ENCODE results near the gene CYTH2. TPM values are rescaled to one million over a fixed set of nuclear protein-coding genes. Genes with fewer than 3 reads are reported as not detected.

Gene CYTH2
- total RNA-seq, 4 donors from 2014 or later, result 91.6 to 232 (median 139) TPM

DNA sequence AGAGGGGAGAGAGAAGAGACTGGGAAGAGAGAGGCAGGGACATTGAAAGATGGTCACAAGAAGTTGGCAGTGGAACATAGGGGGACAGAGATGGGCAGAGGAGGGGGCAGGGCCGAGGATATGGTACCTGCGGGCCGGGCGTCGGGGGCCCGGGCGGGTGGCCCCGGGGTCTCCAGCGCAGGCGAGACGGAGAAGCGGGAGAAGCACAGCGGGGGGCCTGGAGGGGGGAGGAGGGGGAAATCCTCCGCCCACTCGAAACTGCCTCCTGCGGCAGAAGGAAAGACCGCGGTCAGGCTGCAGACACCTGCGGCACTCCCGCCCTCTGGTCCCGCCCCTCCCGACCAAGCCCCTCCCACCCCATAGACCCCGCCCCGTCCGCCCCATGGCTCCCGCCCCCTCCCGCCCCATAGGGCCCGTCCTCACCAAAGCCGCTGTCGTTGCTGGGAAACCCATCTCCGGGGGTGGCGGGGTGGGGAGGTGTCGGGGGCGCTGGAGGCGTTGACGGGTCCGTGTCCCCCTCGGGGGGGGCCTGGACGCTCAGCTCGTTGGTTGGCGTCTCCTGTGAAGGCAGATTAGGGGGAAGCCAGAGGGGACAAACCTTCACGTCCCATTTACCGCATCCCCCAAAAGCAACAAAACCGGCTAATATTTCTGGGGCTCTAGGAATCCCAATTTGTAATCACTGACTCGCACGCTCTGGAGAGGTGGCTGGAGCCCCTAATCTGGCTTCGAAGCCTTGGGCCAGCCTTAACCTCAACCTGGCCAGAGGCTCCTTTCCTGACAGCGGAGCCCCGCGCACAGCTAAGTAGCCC, 22.0 kb downstream of the CYTH2 start:
- peak overlapping the region in 2 of 3 donors; percentile 23 to 24 for H3K27ac ChIP-seq
- H3K4me1 ChIP-seq, result peaks cover 23 to 47% of the 10 kb centered on the region in 2 donors
- H3K27me3 ChIP-seq, result no peaks in the 10 kb centered on the region
- 7 to 16% methylated on average over 13 to 33 of the region's 50 CpGs for WGBS, 2 donors
- no peaks in the 10 kb centered on the region for H3K36me3 ChIP-seq
- no peak overlapping the region for H3K4me3 ChIP-seq (replicated peaks in 1 of 3)
- intact Hi-C loops (cut with DNase I), result no loop called here
- DNase-seq, result peak; percentile 51 to 57
- no peak for TF ChIP-seq POLR2A (IDR thresholded peaks at IDR 0.05)
- TF ChIP-seq, protein P1, sequence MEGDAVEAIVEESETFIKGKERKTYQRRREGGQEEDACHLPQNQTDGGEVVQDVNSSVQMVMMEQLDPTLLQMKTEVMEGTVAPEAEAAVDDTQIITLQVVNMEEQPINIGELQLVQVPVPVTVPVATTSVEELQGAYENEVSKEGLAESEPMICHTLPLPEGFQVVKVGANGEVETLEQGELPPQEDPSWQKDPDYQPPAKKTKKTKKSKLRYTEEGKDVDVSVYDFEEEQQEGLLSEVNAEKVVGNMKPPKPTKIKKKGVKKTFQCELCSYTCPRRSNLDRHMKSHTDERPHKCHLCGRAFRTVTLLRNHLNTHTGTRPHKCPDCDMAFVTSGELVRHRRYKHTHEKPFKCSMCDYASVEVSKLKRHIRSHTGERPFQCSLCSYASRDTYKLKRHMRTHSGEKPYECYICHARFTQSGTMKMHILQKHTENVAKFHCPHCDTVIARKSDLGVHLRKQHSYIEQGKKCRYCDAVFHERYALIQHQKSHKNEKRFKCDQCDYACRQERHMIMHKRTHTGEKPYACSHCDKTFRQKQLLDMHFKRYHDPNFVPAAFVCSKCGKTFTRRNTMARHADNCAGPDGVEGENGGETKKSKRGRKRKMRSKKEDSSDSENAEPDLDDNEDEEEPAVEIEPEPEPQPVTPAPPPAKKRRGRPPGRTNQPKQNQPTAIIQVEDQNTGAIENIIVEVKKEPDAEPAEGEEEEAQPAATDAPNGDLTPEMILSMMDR (IDR thresholded peaks at IDR 0.05), result no peak
- H3K9me3 ChIP-seq, result no peaks in the 10 kb centered on the region

DNA sequence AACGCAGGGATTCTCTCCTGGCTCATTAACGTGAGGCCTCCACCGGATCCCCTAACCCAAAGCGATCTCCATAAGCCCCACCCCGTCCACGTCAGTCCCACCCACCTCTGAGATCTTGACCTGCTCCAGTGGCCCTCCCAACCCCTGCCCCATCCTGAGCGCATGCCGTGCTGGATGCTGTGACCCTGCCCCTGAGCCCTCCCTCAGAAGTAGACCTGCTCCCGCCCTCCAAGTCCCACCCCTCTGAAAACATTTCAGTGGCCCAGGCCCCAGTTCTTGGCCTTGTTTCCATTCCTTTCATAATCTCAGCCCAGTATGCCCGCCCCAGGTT, 22.6 kb downstream of the CYTH2 start:
- Histone ChIP-seq H3K36me3 (no peaks in the 10 kb centered on the region), H3K4me3 (replicated peaks in 1 of 3) (no peak overlapping the region), H3K4me1 (peaks cover 23 to 47% of the 10 kb centered on the region in 2 donors), H3K27ac (peak overlapping the region in 2 of 3 donors; percentile 23 to 24), H3K27me3 (no peaks in the 10 kb centered on the region), H3K9me3 (no peaks in the 10 kb centered on the region)
- TF ChIP-seq, protein P1 (IDR thresholded peaks at IDR 0.05), result no peak
- no peak for TF ChIP-seq POLR2A (IDR thresholded peaks at IDR 0.05)
- intact Hi-C loops (cut with DNase I), result no loop called here
- no peak for DNase-seq
- WGBS, 2 donors, result 34 to 46% methylated on average over 10 of the region's 10 CpGs

DNA sequence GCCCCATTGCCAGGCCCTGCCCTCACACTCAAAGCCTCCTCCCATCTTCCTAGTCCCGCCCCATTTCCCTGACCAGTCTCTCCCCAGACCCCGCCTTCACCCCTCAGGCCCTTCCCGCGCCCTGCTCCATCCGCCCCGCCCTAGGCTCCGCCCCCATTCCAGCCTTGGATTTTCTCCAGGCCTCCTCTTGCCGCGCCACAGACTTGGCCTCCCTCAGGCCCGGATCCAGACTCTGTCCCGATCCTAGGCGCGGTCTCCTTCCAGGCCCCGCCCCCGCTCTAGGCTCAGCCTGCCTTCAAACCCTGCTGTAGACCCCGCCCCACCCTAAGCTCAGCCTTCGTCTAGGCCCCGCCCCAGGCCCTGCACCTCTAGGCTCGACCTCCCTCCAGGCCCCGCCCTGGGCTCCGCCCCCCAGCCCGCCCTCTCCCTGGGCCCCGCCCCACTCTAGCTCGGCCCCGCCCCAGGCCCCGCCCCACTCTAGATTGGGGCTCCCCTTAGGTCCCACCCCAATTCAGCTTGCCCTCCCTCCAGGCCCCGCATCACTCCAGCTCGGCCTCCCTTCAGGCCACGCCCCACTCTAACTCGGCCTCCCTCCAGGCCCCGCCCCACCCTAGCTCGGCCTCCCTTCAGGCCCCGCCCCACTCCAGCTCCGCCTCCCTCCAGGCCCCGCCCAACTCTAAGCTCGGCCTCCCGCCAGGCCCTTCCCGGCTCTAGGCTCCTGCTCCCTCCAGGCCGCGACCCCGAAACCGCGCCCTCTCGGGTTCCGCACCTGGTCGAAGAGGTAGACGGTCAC, 24.0 kb downstream of the CYTH2 start:
- H3K27me3 ChIP-seq, result no peaks in the 10 kb centered on the region
- intact Hi-C loops (cut with DNase I), result no loop called here
- no peaks in the 10 kb centered on the region for H3K36me3 ChIP-seq
- peak; percentile 49 to 75 for TF ChIP-seq POLR2A (IDR thresholded peaks at IDR 0.05)
- TF ChIP-seq, protein P1 (IDR thresholded peaks at IDR 0.05), result no peak
- H3K27ac ChIP-seq, result peak overlapping the region; percentile 43 to 68 (median 59)
- H3K4me3 ChIP-seq (replicated peaks in 1 of 3), result peak overlapping the region in 1 of 3 donors; percentile 31
- peaks cover 14 to 45% of the 10 kb centered on the region in 2 donors for H3K4me1 ChIP-seq
- WGBS, 2 donors, result 9 to 16% methylated on average over 13 to 24 of the region's 47 CpGs
- no peaks in the 10 kb centered on the region for H3K9me3 ChIP-seq
- DNase-seq, result peak; percentile 89 to 96

DNA sequence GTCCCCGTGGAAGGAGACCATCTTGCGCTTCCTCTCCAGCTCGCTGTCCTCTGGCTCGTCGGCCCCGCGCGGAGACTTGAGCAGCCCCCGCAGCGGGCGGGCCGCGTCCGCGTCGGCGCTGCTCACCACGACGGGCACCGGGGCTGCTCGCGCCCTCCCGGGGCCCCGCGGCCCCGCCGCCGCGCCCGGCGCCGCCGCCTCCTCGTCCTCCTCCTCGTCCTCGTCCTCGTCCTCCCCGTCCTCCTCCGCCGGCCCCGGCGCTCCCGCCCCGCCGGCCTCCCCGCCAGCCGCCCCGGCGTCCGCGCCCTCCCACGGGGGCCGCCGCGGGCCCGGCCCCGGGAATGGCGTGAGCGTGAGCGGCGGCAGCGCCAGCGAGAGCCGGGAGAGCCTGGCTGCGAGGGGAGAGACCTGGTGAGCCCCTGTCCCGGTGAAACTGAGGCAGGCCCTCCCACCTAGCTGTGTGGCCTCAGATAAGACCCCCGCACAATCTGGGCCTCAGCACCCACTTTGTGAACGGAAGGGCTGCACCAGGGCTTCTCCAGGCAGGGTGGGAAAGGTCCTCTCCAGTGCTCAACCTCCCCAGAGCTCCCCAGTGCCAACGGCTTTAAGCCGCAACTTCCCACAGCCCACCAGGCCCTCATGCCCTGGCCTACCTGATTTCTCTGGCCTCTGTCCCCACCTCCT, 24.7 kb downstream of the CYTH2 start:
- Histone ChIP-seq H3K36me3 (no peaks in the 10 kb centered on the region), H3K4me3 (replicated peaks in 1 of 3) (peak overlapping the region in 1 of 3 donors; percentile 31), H3K4me1 (peaks cover 11 to 41% of the 10 kb centered on the region in 2 donors), H3K27ac (peak overlapping the region in 1 of 3 donors; percentile 59), H3K9me3 (no peaks in the 10 kb centered on the region), H3K27me3 (no peaks in the 10 kb centered on the region)
- 32 to 81% methylated on average over 2 to 4 of the region's 70 CpGs for WGBS, 2 donors
- no peak for TF ChIP-seq POLR2A (IDR thresholded peaks at IDR 0.05)
- TF ChIP-seq, protein P1 (IDR thresholded peaks at IDR 0.05), result no peak
- intact Hi-C loops (cut with DNase I), result no loop called here
- DNase-seq, result no peak
